ENCODE measurements around the gene ARHGEF6.
"Not testable (repeated sequence)": the region's sequence is repeated elsewhere in the genome, so short reads cannot be mapped to it uniquely, and the experiment has no call there.

The ARHGEF6 gene

DNA sequence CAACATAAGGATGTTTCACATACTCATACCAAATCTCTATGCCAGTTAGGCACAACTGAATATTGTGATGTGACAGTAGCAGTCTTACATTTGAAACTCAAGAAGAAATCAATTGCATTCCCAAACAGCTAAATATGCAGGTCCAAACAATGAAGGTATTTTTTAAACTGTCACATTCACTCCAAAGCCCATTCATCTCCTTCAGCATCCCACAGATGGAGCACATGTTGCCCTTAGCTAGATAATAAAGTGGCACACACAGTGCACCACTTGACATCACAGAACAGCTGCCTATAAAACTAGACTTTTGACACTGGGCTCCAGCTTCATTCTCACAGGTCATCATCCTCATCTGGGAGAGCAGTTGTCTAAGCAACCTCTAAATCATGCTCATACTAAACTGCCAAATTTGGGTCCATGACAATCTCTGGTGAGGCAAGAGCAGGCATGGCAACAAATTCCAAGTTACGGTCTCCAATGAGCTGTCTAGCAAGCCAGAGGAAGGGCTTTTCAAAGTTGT is 26.2 kb upstream of the ARHGEF6 start:
- H3K4me3 ChIP-seq (ENCODE audit: insufficient read depth, low read length, poor library complexity, severe bottlenecking): no peak overlapping the region
- no peak overlapping the region for H3K27ac ChIP-seq (ENCODE audit: low read depth, low read length)

DNA sequence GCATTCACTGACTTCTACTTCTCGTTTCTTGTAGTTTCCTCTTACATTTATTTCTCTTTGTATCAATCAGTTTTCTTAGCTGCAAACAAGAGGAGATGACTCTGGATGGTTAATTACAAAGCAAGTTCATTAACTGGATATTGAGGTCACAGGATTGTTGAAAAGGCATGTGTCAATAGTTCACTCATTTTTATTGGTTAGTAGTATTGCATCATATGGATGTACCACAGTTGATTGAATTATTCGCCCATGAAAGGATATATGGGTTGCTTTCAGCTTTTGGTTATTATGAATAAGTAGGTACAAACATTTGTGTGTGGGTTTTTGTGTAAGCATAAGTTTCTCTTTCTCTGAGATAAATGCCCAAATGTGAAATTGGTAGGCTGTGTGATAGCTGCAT is 21.8 kb upstream of the ARHGEF6 start:
- H3K27me3 ChIP-seq (ENCODE audit: low read length): no peaks in the 10 kb centered on the region
- no peak overlapping the region for H3K9ac ChIP-seq (ENCODE audit: low read length)
- no peak for TF ChIP-seq EZH2phosphoT487 (conservative IDR thresholded peaks at IDR 0.05; ENCODE audit: low read length)
- H2AFZ ChIP-seq (ENCODE audit: low read depth, low read length, severe bottlenecking): no peak overlapping the region
- H3K9me2 ChIP-seq (replicated peaks; ENCODE audit: insufficient read depth, low read length): no peaks in the 10 kb centered on the region
- no peaks in the 10 kb centered on the region for H3K79me2 ChIP-seq (ENCODE audit: insufficient read depth, low read length)
- no peaks in the 10 kb centered on the region for H3F3A ChIP-seq (ENCODE audit: insufficient read depth)
- no peak overlapping the region for H3K4me3 ChIP-seq (ENCODE audit: insufficient read depth, low read length, poor library complexity, severe bottlenecking)
- H3K27ac ChIP-seq (ENCODE audit: low read depth, low read length): no peak overlapping the region
- no peaks in the 10 kb centered on the region for H3K36me3 ChIP-seq (ENCODE audit: low read length)
- no peak overlapping the region for H3K4me2 ChIP-seq (ENCODE audit: low read depth, low read length, poor library complexity, severe bottlenecking)
- no peaks in the 10 kb centered on the region for H4K20me1 ChIP-seq (ENCODE audit: low read depth, low read length)
- no peaks in the 10 kb centered on the region for H3K9me3 ChIP-seq (ENCODE audit: insufficient read depth, low read length)

More for the DNA sequence above, 26.2 kb upstream of the ARHGEF6 start:
- H3K27me3 ChIP-seq (ENCODE audit: low read length): no peaks in the 10 kb centered on the region
- H4K20me1 ChIP-seq (ENCODE audit: low read depth, low read length): no peaks in the 10 kb centered on the region
- H3K9me2 ChIP-seq (replicated peaks; ENCODE audit: insufficient read depth, low read length): no peaks in the 10 kb centered on the region
- H3F3A ChIP-seq (ENCODE audit: insufficient read depth): no peaks in the 10 kb centered on the region
- H3K79me2 ChIP-seq (ENCODE audit: insufficient read depth, low read length): no peaks in the 10 kb centered on the region
- TF ChIP-seq EZH2phosphoT487 (conservative IDR thresholded peaks at IDR 0.05; ENCODE audit: low read length): no peak
- TF ChIP-seq, protein P1, sequence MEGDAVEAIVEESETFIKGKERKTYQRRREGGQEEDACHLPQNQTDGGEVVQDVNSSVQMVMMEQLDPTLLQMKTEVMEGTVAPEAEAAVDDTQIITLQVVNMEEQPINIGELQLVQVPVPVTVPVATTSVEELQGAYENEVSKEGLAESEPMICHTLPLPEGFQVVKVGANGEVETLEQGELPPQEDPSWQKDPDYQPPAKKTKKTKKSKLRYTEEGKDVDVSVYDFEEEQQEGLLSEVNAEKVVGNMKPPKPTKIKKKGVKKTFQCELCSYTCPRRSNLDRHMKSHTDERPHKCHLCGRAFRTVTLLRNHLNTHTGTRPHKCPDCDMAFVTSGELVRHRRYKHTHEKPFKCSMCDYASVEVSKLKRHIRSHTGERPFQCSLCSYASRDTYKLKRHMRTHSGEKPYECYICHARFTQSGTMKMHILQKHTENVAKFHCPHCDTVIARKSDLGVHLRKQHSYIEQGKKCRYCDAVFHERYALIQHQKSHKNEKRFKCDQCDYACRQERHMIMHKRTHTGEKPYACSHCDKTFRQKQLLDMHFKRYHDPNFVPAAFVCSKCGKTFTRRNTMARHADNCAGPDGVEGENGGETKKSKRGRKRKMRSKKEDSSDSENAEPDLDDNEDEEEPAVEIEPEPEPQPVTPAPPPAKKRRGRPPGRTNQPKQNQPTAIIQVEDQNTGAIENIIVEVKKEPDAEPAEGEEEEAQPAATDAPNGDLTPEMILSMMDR (IDR thresholded peaks at IDR 0.05; ENCODE audit: insufficient read depth, low read length, poor library complexity, severe bottlenecking): no peak
- no peak overlapping the region for H3K4me2 ChIP-seq (ENCODE audit: low read depth, low read length, poor library complexity, severe bottlenecking)
- H3K9ac ChIP-seq (ENCODE audit: low read length): no peak overlapping the region
- no peaks in the 10 kb centered on the region for H3K9me3 ChIP-seq (ENCODE audit: insufficient read depth, low read length)
- no peak overlapping the region for H2AFZ ChIP-seq (ENCODE audit: low read depth, low read length, severe bottlenecking)
- H3K36me3 ChIP-seq (ENCODE audit: low read length): no peaks in the 10 kb centered on the region

- H3K36me3 ChIP-seq (ENCODE audit: low read length): no peaks in the 10 kb centered on the region
- H3F3A ChIP-seq (ENCODE audit: insufficient read depth): no peaks in the 10 kb centered on the region
- no peaks in the 10 kb centered on the region for H3K9me3 ChIP-seq (ENCODE audit: insufficient read depth, low read length)
- H4K20me1 ChIP-seq (ENCODE audit: low read depth, low read length): no peaks in the 10 kb centered on the region
- no peak overlapping the region for H3K4me3 ChIP-seq (ENCODE audit: insufficient read depth, low read length, poor library complexity, severe bottlenecking)
- H2AFZ ChIP-seq (ENCODE audit: low read depth, low read length, severe bottlenecking): no peak overlapping the region
- TF ChIP-seq, protein P1 (IDR thresholded peaks at IDR 0.05; ENCODE audit: insufficient read depth, low read length, poor library complexity, severe bottlenecking): no peak
- TF ChIP-seq EZH2phosphoT487 (conservative IDR thresholded peaks at IDR 0.05; ENCODE audit: low read length): no peak
- no peak overlapping the region for H3K27ac ChIP-seq (ENCODE audit: low read depth, low read length)
- H3K9me2 ChIP-seq (replicated peaks; ENCODE audit: insufficient read depth, low read length): no peaks in the 10 kb centered on the region
- no peak overlapping the region for H3K9ac ChIP-seq (ENCODE audit: low read length)
- no peak overlapping the region for H3K4me2 ChIP-seq (ENCODE audit: low read depth, low read length, poor library complexity, severe bottlenecking)
- no peaks in the 10 kb centered on the region for H3K27me3 ChIP-seq (ENCODE audit: low read length)
- no peaks in the 10 kb centered on the region for H3K79me2 ChIP-seq (ENCODE audit: insufficient read depth, low read length)
These were observed 17.1 kb upstream of the ARHGEF6 start for GRCh38 chrX:136797787-136798186.

GRCh38 chrX:136795132-136795531 is 14.4 kb upstream of the ARHGEF6 start:
- H4K20me1 ChIP-seq (ENCODE audit: low read depth, low read length); H3K9ac ChIP-seq (ENCODE audit: low read length); H3K4me3 ChIP-seq (ENCODE audit: insufficient read depth, low read length, poor library complexity, severe bottlenecking); H3F3A ChIP-seq (ENCODE audit: insufficient read depth); H2AFZ ChIP-seq (ENCODE audit: low read depth, low read length, severe bottlenecking); H3K9me3 ChIP-seq (ENCODE audit: insufficient read depth, low read length); H3K4me2 ChIP-seq (ENCODE audit: low read depth, low read length, poor library complexity, severe bottlenecking); H3K36me3 ChIP-seq (ENCODE audit: low read length); H3K9me2 ChIP-seq (replicated peaks; ENCODE audit: insufficient read depth, low read length); H3K79me2 ChIP-seq (ENCODE audit: insufficient read depth, low read length); H3K27me3 ChIP-seq (ENCODE audit: low read length); H3K27ac ChIP-seq (ENCODE audit: low read depth, low read length): not testable (repeated sequence)

- not testable (repeated sequence) for H4K20me1 ChIP-seq (ENCODE audit: low read depth, low read length); H3K9me2 ChIP-seq (replicated peaks; ENCODE audit: insufficient read depth, low read length); H3K36me3 ChIP-seq (ENCODE audit: low read length); H3K27me3 ChIP-seq (ENCODE audit: low read length); H3K79me2 ChIP-seq (ENCODE audit: insufficient read depth, low read length); H3K4me3 ChIP-seq (ENCODE audit: insufficient read depth, low read length, poor library complexity, severe bottlenecking); H2AFZ ChIP-seq (ENCODE audit: low read depth, low read length, severe bottlenecking); H3K9ac ChIP-seq (ENCODE audit: low read length); H3K9me3 ChIP-seq (ENCODE audit: insufficient read depth, low read length); H3K27ac ChIP-seq (ENCODE audit: low read depth, low read length); H3F3A ChIP-seq (ENCODE audit: insufficient read depth); H3K4me2 ChIP-seq (ENCODE audit: low read depth, low read length, poor library complexity, severe bottlenecking)
These were observed 13.9 kb upstream of the ARHGEF6 start for GRCh38 chrX:136794660-136795059.
